ENCODE results near the gene TCERG1L.
"Not testable (repeated sequence)": the region's sequence is repeated elsewhere in the genome, so short reads cannot be mapped to it uniquely, and the experiment has no call there.

Gene TCERG1L, protein sequence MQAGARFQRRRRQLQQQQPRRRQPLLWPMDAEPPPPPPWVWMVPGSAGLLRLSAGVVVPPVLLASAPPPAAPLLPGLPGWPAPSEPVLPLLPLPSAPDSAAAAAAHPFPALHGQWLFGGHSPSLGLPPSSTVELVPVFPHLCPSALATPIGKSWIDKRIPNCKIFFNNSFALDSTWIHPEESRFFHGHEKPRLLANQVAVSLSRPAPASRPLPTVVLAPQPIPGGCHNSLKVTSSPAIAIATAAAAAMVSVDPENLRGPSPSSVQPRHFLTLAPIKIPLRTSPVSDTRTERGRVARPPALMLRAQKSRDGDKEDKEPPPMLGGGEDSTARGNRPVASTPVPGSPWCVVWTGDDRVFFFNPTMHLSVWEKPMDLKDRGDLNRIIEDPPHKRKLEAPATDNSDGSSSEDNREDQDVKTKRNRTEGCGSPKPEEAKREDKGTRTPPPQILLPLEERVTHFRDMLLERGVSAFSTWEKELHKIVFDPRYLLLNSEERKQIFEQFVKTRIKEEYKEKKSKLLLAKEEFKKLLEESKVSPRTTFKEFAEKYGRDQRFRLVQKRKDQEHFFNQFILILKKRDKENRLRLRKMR

DNA sequence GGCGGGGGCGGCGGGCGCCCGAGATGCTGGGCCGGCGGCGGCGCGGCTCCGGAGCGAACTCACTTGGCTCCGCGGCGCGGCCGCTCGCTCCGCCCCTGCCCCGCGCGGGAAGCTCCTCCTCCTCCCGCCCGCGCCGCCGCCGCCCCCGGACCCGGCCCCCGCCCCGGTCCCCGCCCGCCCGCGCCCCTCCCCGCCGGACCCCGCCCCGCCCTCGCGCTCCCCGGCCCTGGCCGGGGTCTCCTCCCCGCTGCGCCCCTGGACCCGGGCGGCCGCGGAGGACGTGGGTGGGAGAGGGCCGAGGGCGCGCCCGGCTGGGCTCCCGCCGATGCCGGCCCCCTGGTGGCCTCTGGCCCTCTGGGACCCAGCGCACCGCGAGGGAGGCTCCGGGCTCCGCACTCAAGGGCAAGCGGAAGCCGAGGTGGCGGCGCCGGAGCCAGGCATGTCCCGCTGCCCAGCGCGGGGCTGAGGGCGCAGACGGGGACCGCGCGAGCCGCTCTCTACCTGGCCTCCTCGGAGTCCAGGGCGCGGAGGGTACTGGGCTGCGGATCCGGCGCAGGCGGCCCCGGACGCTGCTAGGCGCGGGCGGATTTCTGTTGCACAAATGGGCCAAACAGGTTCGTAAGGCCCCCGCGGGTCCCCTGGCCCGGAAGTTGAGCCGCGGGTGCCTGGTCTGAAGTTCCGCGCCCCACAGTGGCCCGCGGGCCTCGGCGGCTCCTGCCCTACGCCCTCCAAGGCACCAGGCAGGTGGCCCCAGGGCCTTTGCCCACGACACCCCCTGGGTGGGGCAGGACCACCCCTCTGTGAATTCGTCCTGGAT, at the start of gene TCERG1L:
TCERG1L (minus strand) TSS at position 61 of the 817 bp plus-strand sequence. CDS start 86 bp downstream, outside the sequence.
- peak; percentile 2 for DNase-seq

DNA sequence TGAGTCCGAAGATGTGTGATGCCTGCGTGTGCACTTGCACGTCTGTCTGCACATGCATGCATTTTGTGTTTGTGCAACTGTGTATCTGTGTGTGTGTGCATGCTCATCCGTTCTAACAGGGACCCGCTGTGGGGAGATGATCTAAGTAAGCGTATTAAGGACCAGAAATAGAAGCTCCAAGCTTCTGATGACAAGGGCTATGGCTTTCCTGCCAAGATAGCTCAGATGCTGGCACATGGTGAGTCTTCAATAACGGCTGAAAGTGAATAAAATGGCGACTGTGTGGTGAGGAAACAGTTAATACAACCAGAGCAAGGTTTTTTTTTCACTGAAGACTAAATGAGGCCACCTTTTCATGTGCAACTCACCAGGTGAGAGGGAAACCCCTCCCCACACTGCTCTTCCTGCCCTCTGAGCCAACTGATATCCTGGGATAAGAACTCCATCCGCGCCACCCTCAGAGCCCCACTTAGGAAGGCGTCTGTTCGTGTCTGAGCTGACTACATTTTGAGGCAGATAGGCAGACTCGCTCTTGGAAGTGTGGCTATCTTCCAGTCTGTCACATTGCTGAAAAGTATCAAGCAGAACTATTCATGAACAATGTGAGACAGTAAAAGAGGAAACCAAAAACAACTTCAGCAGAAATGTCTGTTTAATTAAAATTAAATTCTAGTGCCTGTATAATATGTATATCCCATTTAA, 47.4 kb upstream of the TCERG1L start:
- no peak for DNase-seq

DNA sequence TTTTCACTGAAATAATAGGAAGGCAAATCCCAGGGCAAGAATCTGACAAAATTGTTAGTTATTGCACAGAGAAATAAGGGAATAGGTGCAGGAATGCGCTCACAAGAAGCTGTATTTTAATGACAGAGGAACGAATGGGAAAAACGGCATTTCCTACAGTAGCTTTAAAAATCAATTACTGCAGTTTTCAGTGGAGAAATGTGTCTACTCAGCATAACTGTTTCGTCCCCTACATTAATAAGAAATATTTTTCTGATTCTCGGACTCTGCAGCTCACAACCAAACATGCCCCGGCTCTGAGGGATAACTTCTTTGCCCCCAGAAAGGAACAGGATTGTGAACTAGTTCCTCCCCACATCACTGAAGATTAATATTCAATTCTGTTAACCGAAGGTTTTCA, 44.9 kb upstream of the TCERG1L start:
- DNase-seq: no peak

DNA sequence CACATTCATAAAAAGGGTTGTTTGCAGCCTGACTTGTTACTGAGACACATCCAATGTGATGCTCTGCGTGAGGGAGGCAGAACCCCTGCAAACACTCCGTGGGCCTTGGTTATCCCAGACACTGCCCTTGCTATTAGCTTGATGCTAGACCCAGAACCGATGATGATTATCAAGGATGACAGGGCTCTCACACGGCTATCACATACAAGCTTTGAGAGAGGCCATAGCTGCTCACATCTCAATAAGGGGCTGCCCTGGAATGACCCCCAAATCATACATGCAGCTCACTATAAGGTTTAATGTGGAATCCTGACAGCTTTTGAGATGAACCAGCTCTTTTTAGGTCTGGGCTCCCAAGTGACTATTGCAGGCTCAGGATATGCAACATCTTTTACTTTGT, 44.4 kb upstream of the TCERG1L start:
- DNase-seq: no peak

DNA sequence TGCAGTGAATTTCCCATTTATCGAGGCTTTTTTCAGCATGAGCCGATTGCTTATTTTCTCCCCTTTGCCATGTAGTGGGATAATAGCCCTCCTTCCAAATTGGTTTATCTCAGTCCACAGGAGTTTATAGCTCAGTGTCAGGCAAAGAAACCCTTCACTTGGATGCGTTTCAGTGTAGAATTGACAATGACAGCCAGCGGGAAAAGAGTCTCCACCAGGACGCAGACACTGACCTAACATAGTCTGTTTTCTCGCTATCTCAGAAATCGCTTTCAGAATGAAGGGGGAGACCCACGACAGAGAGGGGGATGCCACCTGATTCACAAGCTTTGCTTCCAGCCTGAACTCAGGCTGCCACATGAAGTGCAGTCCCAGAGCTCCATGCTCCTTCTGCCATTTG, 43.5 kb upstream of the TCERG1L start:
- no peak for DNase-seq

DNA sequence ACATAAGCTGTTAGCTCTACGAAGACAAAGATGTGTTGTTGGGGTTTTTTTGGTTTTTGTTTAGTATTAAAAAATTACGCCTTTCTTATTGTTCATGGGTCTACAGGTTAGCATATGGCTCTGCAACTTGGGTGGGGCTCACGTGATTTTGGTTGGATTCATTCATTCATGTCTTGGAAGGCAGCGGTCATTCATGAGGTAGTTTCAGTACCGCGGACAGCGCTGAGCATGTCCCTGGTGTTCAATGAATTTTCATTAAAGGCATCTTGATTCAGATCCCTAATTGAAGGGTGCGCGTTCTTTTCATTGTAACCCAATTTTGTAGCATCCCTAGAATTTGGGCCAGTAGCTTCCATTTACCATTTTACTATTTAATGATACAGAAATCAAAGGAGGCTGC, 42.9 kb upstream of the TCERG1L start:
- DNase-seq: no peak

DNA sequence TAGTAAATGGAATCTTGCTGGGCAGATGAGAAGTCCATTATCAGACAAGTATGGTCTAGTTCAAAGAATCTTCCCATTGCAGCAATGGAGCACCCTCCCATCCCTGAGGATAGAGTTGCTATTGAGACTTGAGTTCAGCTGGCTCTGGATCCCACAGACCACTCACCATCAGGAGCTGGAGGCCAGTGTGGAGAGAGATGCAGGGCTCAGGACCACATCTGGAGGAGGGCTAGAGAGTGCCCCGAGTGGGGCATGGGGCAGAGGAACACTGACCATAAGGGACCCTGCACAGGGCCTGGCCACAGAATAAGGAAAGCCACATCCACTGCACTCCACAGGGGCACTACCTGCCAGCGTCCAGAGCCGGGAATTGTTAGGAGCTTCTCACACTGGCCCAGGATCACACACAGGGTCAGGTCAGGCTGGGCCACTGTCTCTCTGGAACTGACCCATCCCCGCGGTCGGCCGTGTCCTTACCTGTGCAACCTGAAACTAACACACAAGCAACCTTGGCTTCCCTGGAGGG, 41.3 kb upstream of the TCERG1L start:
- DNase-seq: no peak

DNA sequence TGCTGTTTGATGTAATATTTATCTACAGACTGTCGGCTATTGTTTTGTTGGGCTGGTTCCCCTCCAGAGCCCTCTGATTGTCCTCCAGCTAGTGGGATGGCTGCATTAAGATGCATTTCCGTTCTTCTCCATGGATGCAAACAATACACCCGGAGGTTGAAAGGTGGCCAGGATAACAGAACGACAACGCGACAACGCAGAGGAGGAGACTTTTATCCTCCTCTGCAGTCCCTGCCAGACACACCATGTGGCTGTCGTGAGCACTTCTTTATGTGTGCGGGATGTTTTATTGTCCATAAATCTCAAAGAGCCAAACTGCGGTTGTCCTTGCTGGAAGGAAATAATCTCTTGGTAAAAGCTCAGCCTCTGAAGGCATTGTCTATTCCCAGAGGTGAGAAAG, 39.1 kb upstream of the TCERG1L start:
- DNase-seq: no peak

DNA sequence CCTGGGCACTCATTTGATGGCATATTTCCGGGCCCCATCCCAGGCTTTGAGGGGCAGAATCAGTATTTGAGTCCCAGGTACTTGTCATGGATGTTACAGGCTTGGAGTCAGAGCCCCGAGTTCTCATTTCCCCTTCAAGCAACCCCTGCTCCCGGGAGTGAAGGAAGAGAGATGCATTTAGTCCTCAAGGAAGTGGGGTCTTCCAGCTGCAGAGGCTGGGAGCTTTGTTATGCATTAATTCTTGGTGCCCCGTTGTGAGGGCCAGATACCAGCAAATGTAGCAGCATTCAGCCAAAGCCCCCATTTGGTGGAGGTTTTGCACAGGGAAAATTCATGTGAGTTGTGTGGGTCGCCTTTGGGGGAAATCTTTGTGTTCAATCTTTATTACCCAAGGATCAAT, 38.7 kb upstream of the TCERG1L start:
- DNase-seq: no peak

DNA sequence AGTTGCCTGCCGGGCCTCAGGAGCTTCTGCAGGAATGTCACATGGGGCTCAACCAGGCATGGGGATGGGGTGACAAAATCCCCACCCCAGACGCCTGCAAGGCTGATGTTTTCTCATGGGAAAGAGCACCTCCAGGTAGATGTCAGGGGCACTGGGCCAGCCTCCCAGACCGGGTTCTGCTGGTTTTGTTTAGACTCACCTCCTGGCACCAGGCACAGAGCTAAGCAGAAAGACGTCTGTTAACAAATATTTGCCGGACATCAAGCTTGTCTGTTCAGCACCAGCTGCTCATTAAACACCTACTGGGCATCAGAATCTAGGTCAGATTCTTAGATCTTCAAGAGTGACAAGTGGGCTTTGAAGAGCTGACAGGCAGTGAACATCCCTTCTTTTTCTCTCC, 34.9 kb upstream of the TCERG1L start:
- no peak for DNase-seq

DNA sequence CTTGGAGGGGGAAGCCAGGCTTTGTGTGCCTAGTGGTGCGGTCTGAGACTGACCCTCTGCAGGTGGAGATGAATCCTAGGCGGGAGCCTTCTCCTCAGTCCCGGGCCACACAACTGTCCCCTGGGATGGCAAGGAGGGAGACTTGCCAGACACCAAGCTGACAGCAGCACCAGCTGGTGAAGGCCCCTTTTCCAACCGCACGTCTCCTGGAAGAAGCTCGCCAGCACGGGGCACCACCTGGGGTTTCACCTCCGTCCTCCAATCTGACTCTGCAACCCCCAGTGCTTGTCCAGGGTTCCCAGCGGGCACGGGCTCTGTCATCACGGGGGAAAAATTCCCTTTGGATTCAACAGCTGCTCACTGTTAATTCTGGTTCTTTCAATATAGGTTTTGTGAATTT, 34.2 kb upstream of the TCERG1L start:
- DNase-seq: no peak

DNA sequence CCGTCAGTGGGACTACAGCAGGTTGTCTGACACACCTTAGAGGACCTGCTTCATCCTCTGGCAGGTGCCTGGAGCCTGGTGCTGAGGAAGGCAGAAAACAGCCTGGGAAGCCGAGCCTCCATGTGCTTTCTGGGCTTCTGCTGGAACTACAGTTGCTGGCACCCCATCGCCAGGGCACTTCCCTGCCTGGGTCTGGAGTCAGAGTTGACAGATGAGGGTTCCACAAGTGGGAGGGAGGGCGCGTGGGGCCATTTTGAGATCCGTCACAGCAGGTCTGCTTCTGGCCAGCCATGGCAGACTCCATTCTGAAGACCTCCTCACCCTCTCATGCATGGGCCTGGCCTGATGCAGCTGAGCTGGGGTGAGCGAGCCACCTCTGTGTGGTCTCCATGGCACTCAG, 33.2 kb upstream of the TCERG1L start:
- DNase-seq: no peak

DNA sequence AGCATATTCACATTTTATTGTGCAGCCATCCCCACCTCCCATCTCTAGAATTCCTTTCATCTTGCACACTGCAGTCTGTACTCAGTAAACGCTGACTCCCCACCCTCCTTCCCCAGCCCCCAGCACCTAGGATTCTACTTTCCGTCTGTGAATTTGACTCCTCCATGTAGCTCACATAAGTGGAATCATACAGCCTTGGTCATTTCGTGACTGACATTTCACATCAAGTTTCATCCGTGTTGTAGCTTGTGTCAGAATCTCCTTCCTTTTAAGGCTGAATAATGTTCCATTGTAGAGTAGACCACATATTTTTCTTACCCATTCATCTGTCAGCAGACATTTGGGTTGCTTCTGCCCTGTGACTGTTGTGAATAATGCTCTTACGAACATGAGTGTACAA, 26.2 kb upstream of the TCERG1L start:
- no peak for DNase-seq

DNA sequence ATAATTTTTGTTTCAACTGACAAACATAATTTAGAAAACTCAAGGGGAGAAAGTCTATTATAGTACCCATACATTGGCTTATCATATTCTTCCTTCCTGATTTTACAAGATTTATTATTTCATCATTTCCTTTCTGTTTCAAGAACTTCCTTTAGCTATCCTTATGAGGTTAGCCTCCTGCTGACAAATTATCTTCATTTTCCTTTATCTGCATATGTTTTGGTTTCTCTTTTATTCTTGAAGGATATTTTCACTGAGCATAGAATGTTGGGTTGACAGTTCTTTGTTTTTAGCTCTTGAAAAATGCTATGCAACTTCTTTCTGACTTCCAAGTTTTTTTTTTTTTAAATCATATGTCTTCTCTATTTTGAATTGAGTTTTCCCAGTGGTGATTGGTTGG, 21.3 kb upstream of the TCERG1L start:
- no peak for DNase-seq

DNA sequence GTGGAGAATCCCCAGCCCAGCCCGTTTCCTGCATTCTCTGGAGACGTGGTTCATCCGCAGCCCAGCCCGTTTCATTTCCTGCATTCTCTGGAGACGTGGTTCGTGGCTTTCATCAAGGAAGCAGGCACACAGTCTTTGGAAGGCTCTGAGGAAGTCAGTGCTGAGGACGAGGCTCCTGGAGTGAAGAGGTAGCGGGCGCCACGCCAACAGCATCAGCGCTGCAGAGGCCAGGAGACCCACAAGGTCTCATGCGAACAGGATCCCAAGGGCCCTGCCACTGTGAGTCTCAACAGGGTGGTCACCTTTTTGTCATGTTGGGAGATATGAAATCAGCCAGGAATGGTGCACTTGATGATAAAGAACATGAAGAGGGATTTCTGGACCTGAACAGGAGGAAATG, 12.4 kb upstream of the TCERG1L start:
- no peak for DNase-seq

DNA sequence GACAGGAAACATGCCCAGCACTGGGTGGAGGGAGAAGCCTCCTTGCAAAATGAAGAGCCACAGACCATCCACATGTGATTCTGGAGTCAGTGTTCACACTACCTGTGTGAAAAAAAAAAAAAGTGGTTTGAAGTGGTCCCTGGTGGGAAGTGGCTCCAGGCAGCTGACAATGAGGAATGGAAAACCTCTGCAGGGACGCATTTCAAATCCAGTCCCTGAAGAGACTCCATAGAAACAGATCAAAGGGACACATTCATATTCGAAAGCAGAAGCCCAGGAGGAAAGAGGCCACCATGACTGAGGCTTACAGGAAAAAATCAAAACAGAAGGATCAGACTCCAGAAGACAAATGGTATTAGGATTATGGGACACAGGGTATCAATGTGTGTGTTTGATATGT, 11.5 kb upstream of the TCERG1L start:
- no peak for DNase-seq

DNA sequence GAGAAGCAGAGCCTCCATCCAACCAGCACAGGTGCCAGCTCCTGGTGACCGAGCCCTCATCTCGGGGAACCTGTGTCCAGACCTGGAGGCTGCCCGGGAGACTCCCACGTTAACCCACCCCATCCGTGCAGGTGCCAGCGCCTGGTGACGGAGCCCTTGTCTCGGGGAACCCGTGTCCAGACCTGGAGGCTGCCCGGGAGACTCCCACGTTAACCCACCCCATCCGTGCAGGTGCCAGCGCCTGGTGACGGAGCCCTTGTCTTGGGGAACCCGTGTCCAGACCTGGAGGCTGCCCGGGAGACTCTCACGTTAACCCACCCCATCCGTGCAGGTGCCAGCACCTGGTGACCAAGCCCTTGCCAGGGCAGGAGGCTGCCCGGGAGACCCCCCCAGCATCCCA, 11.1 kb upstream of the TCERG1L start:
- DNase-seq: not testable (repeated sequence)

DNA sequence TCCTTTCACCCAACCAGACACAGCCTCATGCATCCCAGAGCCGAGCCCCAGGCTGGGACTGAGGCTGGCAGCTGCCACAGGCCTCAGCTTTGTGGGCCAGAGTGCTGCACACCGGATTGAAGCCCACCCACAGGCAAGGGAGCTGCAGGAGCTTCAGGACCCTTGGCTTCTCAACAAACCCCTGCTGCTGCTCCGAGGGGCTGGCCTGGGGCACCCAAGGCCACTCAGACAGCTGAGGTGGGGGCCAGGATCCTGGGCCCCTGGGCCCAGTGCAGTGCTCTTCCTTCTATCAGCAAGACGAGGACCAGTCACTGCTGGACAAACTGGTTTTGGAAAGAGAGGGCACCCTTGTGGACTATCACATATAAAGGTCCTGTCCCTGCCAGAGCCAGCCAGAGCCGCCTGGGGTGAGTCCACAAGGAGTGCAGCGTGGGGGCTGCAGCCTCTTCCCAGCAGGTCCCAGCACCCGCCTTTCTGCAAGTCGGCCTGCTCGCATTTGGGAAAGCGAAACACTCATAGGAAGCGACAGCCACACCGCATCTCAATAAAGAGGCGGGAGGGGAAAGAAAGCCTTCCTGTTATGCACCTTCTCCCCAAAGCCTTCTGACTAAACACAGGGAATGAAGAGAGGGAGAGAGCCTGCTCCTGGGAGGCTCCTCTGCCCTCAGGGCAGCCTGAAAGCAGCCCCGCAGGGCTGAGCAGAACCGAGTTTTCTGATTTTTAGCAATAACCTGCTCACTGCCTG, 9.5 kb upstream of the TCERG1L start:
- no peak for DNase-seq

DNA sequence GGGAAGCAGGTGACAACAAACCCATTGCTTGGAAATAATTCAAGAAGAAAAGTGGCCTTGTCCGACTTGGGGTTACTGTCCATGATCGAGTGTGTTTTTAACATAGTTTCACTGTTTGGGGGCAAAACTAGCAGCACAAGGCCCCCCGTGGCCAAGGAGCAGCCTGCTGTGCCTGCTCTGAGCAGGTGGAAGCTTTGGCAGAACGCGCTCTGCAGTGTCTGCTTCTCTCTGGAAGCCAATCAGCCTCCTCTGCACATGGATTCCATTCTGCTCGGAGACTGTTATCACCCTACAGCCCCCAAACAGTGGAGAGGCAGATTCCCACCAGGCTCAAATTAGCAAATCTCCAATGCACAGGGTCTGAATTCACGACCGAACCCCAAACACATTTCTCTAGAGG, 7.3 kb upstream of the TCERG1L start:
- no peak for DNase-seq

DNA sequence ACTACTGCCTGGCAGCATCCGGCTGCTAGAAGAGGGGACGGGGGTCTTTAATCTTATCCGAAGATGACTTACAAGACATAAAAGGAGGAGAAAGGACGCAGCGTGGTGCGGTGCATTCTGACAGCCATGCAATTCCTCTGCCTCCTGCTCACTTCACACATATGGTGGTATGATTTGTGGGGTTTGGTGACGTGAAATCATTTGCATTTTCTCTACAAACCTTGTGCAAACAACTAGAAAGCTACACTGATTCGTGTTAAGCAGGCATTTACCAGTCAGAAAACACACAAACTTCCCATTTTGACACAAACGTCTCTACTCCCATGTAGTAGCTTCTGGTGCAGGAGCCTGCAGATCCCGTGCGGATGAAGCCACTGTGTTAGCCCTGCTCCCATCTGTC, 6.8 kb upstream of the TCERG1L start:
- DNase-seq: no peak

DNA sequence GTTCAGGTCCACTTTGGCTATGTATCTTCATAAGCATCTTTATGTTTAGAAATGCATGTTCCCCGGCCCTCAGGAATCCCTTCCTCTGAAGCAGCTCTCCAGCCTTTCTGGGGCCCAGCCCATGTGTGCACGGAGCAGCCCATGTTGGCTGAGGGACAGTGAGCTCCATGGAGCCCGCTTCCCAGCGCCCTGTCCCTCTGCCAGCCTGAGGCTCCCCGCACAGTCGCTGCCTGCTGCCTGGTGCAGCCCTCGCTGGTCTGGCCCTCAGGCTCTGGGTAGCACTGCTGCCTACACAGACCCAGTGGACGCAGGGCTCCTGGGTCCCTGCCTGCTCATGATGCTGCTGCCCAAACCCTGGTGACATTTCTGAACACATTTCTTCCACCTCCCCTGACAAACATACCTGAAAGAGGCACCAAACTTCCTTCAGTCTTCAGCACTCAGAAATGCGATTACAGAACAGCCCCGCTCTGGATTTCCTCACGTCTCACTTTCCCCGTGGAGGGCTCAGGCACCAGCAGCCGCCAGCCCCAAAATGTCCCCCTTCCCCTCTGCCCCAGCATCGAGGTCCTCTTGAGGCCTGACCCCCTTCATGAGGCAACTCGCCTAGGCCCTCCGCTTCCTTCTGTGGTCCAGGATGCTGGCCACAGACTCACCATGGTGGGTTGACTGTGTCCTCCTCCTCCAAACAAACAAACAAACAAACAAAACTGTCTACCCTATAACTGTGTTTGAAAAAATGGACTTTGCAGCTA, 5.0 kb upstream of the TCERG1L start:
- no peak for DNase-seq

DNA sequence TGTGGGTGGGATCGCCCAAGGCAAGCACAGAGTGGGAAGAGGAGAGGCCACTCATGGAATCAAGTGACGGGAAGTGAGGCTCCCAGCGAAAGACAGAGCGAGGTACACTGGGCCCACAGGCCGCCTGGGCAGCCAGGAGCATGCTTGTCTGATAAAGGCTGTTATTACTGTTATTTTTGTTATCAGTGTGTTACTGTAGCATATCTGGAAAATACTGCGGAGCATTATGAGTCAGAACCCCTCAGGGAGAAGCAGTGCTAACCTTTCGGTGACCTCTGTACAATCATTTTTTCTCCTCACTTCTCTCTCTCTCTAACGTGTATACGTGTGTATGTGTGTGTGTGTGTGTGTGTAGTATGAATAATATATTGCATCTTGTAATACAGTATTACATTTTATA, 3.8 kb upstream of the TCERG1L start:
- DNase-seq: no peak
